Heart left ventricle (tissue), 16 donors: ENCODE measurements around the gene CIT. TPM values are rescaled to one million over a fixed set of nuclear protein-coding genes. Genes with fewer than 3 reads are reported as not detected.

Experiments
- ATAC-seq, 4 donors: fragments of 200-7000 bp; cut with Tn5 transposase; one replicate each; pipeline ENCODE4 v1.9.1; 2020 to 2022; ENCODE audit warnings: moderate library complexity in 4 of 4, mild to moderate bottlenecking in 3 of 4, moderate number of reproducible peaks in 1 of 4
- DNase-seq, 5 donors: peaks; one replicate each; pipeline ENCODE4 v3.0.0-alpha.2; 2020
- H3K27ac ChIP-seq, 12 donors: fragments of 200-600 bp; sonication (generic) in 4 of 12; one replicate each; pipeline versions ENCODE4 v1.5.0 to v1.8.0; 2016 to 2022; ENCODE audit warnings: mild to moderate bottlenecking in 2 of 12
- H3K27me3 ChIP-seq, 9 donors: fragments of 200-600 bp; sonication (generic) in 2 of 9; one replicate each; pipeline versions ENCODE4 v1.5.1 to v1.8.0; 2016 to 2022; ENCODE audit warnings: mild to moderate bottlenecking in 3 of 9
- H3K36me3 ChIP-seq, 9 donors: fragments of 200-600 bp; sonication (generic) in 2 of 9; one replicate each; pipeline versions ENCODE4 v1.5.0 to v1.8.0; 2018 to 2022; ENCODE audit warnings: mild to moderate bottlenecking in 2 of 9
- H3K4me1 ChIP-seq, 12 donors: fragments of 200-600 bp; sonication (generic) in 4 of 12; one replicate each; pipeline versions ENCODE4 v1.5.0 to v1.8.0; 2016 to 2022; ENCODE audit warnings: mild to moderate bottlenecking in 3 of 12
- H3K4me3 ChIP-seq, 12 donors: fragments of 200-600 bp; sonication (generic) in 4 of 12; one replicate each; pipeline versions ENCODE4 v1.5.0 to v1.8.0; 2017 to 2022; ENCODE audit warnings: mild to moderate bottlenecking in 9 of 12, moderate library complexity in 4 of 12
- H3K9me3 ChIP-seq, 12 donors: fragments of 200-600 bp; sonication (generic) in 4 of 12; one replicate each; pipeline versions ENCODE4 v1.5.0 to v1.8.0; 2016 to 2022; ENCODE audit warnings: mild to moderate bottlenecking in 1 of 12
- CTCF ChIP-seq, 12 donors: fragments of 200-600 bp; sonication (generic) in 4 of 12; IDR thresholded peaks; one replicate each; pipeline versions ENCODE4 v1.5.0 to v1.8.0; 2018 to 2022; ENCODE audit warnings: antibody characterized with exemption in 12 of 12, mild to moderate bottlenecking in 5 of 12
- POLR2A ChIP-seq, 2 donors: fragments of 450-650 bp; IDR thresholded peaks; one replicate each; pipeline ENCODE4 v1.6.1; 2017; ENCODE audit warnings: antibody characterized with exemption in 2 of 2, mild to moderate bottlenecking in 2 of 2, moderate library complexity in 2 of 2
- WGBS, 4 donors: extraction: QIAGEN DNeasy Blood & Tissue Kit in 2 of 4; methylation state at CpG; one replicate each; pipeline versions ENCODE4 v1.1.5 to v1.1.7; 2013 to 2018; 5-methylcytosine and 5-hydroxymethylcytosine counted together
- intact Hi-C, 10 donors: fragments of 100-400 bp; cut with DNase I; formaldehyde crosslinking; loops; one replicate each; pipeline versions ENCODE4 v1.11.1 to v1.14.2; 2022
- polyA plus RNA-seq, 2 donors: library from polyadenylated mRNA; stranded (reverse); fragments of 200-250 nt; gene quantifications; one replicate each; pipeline ENCODE4 v1.2.3, GENCODE V29; 2013
- total RNA-seq, 9 donors: library from RNA; depleted of rRNA in 2 of 9; stranded (reverse); fragments of >200 nt in 2 of 9; fragmentation: NEBNext Ultra II Directional in 3 of 9; extraction: Animal tissue kit (Norgen Biotek cat#: 25700) in 3 of 9; gene quantifications; one replicate each; pipeline versions ENCODE4 v1.1.0 to v1.2.4, GENCODE V29; 2016 to 2023
- donor health status: ischemic (EF 13 %, LVEDD 7.1; RV severe dilation, severe dysfunction).
- donor health status: healthy with polysubstance abuse.
- donor health status: DM: no; HTN: yes; CAD: no.
- donor health status: DM: no; HTN: no; CAD: no.
- donor health status: ischemic (EF 25% LVEDD 6.9; RV normal size, moderate dysfunction).
- donor health status: ischemic (EF 25% LVEDD 5.7; RV mildly dilated, moderate dysfunction).
- donor health status: healthy.
- donor health status: DM: yes; HTN: yes; CAD: no.
- donor health status: ischemic (EF 35%, LVEDD 5.7; RV mildly dilated, moderate dysfunction).
- donor health status: nonischemic (EF 11% LVEDD 7.7; RV severe dilation, severe dysfunction).
- donor health status: DM: yes; HTN: yes; CAD: no.
- donor health status: PGD.
- donor health status: ischemic (EF 29% LVEDD 5.4; RV normal size, mild dysfunction).
- donor health status: nonischemic (EF 23%, LVEDD 6.1; RV moderate dilation, normal function).

Gene CIT
- total and polyA plus RNA-seq, 11 donors: 0.26 to 8.1 (median 1.9) TPM

GRCh38 chr12:119796292-119796691 is 80.8 kb downstream of the CIT start:
- Histone ChIP-seq H3K27me3 (no peaks in the 10 kb centered on the region), H3K9me3 (no peaks in the 10 kb centered on the region), H3K27ac (no peak overlapping the region), H3K4me3 (no peak overlapping the region), H3K4me1 (no peaks in the 10 kb centered on the region), H3K36me3 (no peaks in the 10 kb centered on the region)
- WGBS, 4 donors: 97 to 98% (median 98%) methylated on average over 4 of the region's 4 CpGs
- ATAC-seq (no peak), DNase-seq (no peak)
- intact Hi-C loops: no loop called here
- TF ChIP-seq CTCF (IDR thresholded peaks at IDR 0.05) (no peak), POLR2A (IDR thresholded peaks at IDR 0.05) (no peak)

- no peaks in the 10 kb centered on the region for H3K27me3 ChIP-seq
- DNase-seq (no peak), ATAC-seq (no peak)
- intact Hi-C loops: no loop called here
- H3K4me1 ChIP-seq: no peaks in the 10 kb centered on the region
- no peaks in the 10 kb centered on the region for H3K36me3 ChIP-seq
- no peak overlapping the region for H3K27ac ChIP-seq
- 76 to 84% (median 79%) methylated on average over 9 of the region's 9 CpGs for WGBS, 4 donors
- H3K4me3 ChIP-seq: no peak overlapping the region
- TF ChIP-seq CTCF (IDR thresholded peaks at IDR 0.05) (no peak), POLR2A (IDR thresholded peaks at IDR 0.05) (no peak)
- H3K9me3 ChIP-seq: no peaks in the 10 kb centered on the region
These were observed 85.7 kb downstream of the CIT start for GRCh38 chr12:119791453-119791852.

GRCh38 chr12:119788786-119789185 is 88.3 kb downstream of the CIT start:
- no peak for DNase-seq
- no peak for ATAC-seq
- intact Hi-C loops: loop anchor here in 2 of 10 donors (10.0 kb wide), 2 partner anchors 94 to 124 kb away; partner anchors contain the start of gene PRKAB1 (in 1 of the 2)
- H3K27ac ChIP-seq: no peak overlapping the region
- H3K4me3 ChIP-seq: no peak overlapping the region
- no peaks in the 10 kb centered on the region for H3K4me1 ChIP-seq
- H3K27me3 ChIP-seq: no peaks in the 10 kb centered on the region
- peaks cover 0 to 8% (median 0%) of the 10 kb centered on the region in 12 donors for H3K9me3 ChIP-seq
- H3K36me3 ChIP-seq: peaks cover 0 to 2% (median 0%) of the 10 kb centered on the region in 9 donors
- WGBS, 4 donors: 98 to 100% (median 100%) methylated on average over 1 of the region's 1 CpG
- TF ChIP-seq CTCF (IDR thresholded peaks at IDR 0.05) (no peak), POLR2A (IDR thresholded peaks at IDR 0.05) (no peak)

- no peak overlapping the region for H3K4me3 ChIP-seq
- intact Hi-C loops: loop anchor here in 2 of 10 donors (10.0 kb wide), 2 partner anchors 92 to 122 kb away; partner anchors contain the start of gene PRKAB1 (in 1 of the 2)
- H3K9me3 ChIP-seq: peaks cover 0 to 8% (median 0%) of the 10 kb centered on the region in 12 donors
- H3K4me1 ChIP-seq: no peaks in the 10 kb centered on the region
- peaks cover 0 to 4% (median 0%) of the 10 kb centered on the region in 9 donors for H3K36me3 ChIP-seq
- WGBS, 4 donors: 64 to 78% (median 73%) methylated on average over 4 of the region's 4 CpGs
- no peaks in the 10 kb centered on the region for H3K27me3 ChIP-seq
- TF ChIP-seq CTCF (IDR thresholded peaks at IDR 0.05): no peak
- no peak for TF ChIP-seq POLR2A (IDR thresholded peaks at IDR 0.05)
- DNase-seq (peak in 2 of 5 donors; percentile 47 to 58), ATAC-seq (peak; percentile 58 to 89 (median 80))
- H3K27ac ChIP-seq: no peak overlapping the region
These were observed 90.6 kb downstream of the CIT start for GRCh38 chr12:119786539-119786938.
